HG03103 (cell line): ENCODE data around the gene PEX6.
"Not testable (repeated sequence)": the region's sequence is repeated elsewhere in the genome, so short reads cannot be mapped to it uniquely, and the experiment has no call there.

Experiments
- ATAC-seq: cut with Tn5 transposase; IDR thresholded peaks from one replicate; pipeline ENCODE4 v1.9.1; 2021; ENCODE audit warnings: low read depth; ENCODE audit not compliant: unreplicated experiment

PEX6 gene

DNA sequence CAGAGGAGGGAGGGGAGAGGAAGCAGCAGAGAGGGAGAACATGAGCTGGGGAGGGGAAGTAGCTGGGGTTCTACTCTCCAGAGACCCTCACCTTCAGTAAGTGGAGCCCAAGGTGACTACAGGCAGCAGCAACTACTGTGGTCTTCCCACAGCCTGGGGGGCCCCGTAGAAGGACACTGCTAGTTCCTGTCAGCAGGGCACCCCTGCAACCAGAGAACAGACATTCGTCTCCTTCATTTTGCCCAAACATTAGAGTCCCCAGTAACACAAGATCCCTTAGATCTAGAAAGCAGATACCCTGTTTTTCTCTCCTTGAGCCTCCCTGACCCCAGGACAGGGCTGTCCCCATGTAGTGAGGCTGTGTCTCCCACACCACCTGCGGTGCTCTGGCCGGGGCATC is 10.2 kb downstream of the PEX6 start:
- ATAC-seq, result no peak

- no peak for ATAC-seq
Measured at GRCh38 chr6:42968126-42968701, 10.8 kb downstream of the PEX6 start.

DNA sequence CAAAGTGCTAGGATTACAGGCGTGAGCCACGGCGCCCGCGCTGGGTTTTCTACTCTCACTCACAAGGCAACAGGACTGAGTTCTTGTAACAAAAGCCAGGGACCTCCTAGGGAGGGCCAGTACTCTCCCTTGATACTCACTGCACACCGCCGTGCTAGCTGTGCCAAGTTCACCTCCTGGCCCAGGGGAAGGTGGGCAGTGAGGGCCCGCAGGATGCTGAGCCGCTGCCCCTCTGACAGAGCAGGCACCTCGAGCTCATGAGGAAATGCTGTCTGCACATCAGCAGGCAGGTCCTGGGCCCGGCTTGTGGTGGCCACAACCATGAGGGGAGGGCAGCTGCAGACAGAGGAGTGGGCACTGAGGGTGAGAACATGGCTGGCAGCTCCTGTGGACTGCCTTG is 11.8 kb downstream of the PEX6 start:
- no peak for ATAC-seq

GRCh38 chr6:42966571-42966970 is 12.4 kb downstream of the PEX6 start:
- ATAC-seq, result no peak

DNA sequence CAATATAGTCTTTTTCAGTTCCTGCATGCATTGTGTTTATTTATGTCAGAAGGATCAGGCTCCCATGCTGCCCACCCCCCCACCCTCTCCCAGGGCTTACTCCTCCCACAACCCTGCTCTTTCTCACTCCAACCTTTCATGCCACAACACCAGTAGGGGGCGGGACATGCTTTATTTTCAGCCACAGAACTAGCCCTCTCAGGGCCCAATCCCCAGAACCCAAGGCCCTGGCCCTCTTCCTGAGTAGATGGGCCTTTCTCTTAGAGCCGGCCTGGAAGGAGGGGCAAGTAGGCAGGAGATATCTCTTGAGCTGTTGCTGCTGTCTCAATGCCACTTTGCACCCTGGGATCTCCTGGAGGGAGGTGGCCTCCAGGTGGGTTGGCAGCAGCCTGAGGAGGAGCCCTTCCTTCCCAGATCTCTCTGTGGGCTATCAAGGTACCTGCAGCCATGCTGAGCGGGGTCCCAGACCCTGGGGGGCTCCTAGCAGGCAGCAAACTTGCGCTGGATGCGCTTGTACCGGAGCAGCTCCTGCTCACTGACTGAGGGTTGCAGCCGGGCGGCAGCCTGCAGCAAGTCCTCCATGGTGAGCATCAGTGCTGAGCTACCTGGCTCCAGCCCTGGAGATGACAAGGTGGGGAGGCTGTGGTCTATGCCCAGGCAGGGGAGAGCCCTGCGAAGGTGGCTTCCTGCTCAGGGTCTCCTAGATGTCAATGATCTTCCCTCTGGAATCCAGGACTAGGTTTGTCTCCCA is 15.0 kb downstream of the PEX6 start:
- no peak for ATAC-seq

DNA sequence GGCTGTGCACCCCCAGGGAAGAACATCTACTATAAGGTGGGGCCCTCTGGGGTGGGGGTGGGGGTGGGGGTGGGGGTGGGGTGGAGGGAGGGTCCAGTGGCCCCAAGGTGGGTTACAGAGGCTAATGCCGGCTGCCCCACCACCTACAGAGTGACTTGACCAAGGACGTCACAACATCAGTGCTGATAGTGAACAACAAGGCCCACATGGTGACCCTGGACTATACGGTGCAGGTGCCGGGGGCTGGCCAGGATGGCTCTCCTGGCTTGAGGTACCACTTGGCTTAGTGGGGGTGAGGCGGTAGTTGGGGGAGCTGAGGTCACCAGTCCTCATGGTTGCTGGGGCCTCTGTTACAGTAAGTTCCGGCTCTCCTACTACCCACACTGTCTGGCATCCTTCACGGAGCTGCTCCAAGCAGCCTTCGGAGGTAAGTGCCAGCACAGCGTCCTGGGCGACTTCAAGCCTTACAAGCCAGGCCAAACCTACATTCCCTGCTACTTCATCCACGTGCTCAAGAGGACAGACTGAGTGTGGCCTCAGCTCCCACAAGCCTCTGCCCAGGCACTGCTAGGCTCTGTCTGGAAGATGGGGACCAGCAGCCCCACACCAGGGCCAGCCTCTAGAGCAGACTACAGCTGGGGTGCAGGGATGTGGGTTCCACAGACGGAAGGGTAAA is 15.7 kb downstream of the PEX6 start:
- ATAC-seq, result no peak

DNA sequence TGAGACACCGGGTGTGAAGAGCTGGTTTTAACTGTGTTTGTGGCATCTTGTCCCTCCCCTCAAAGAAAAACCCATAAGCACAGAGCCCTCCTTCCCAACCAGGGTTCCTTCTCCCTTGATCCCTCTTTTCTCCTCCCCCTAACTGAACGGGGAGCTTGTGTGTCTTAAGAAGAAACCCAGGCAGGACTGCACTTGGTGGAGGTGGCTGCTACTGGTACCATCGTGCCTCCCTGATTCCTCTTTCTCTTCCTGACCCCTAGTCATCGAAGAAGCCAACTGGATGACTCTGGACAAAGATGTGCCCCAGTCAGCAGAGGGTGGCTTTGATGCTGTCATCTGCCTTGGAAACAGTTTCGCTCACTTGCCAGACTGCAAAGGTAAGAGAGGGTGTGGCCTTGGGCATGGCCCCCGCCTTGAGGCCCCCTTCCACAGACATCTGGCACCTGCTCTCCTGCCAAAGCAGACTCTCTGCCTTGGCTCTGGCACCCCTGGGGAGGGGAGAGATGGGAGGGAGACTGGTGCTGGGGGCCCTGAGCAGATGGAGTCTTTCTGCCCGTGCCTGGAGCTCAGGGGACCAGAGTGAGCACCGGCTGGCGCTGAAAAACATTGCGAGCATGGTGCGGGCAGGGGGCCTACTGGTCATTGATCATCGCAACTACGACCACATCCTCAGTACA is 16.3 kb downstream of the PEX6 start:
- no peak for ATAC-seq

DNA sequence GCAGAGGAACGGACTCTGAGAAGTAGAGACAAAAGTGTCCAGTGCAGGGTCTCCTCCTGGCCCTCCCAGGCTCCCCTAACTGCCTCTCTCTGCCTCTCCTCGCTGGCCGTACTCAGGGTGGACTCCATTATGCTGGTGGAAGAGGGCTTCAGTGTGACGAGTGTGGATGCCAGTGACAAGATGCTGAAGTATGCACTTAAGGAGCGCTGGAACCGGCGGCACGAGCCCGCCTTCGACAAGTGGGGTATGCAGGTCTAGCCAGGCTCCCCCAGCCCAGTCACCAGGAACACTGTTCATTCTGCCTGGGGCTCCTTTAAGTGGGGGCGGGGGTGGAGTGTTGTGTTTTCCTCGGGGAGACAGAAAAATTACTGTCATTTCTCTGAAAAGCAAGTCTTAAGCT is 16.9 kb downstream of the PEX6 start:
- ATAC-seq, result no peak

- no peak for ATAC-seq
Measured at GRCh38 chr6:42961020-42961470, 17.9 kb downstream of the PEX6 start.

- ATAC-seq, result no peak
Measured at GRCh38 chr6:42960243-42961019, 18.6 kb downstream of the PEX6 start, which contains the start of gene GNMT. Gene GNMT (plus strand): TSS chr6:42960754. CDS start chr6:42960768, 14 bp downstream.

GRCh38 chr6:42959917-42960242 is 19.1 kb downstream of the PEX6 start:
- ATAC-seq, result no peak

GRCh38 chr6:42958125-42958524 is 20.9 kb downstream of the PEX6 start:
- no peak for ATAC-seq

DNA sequence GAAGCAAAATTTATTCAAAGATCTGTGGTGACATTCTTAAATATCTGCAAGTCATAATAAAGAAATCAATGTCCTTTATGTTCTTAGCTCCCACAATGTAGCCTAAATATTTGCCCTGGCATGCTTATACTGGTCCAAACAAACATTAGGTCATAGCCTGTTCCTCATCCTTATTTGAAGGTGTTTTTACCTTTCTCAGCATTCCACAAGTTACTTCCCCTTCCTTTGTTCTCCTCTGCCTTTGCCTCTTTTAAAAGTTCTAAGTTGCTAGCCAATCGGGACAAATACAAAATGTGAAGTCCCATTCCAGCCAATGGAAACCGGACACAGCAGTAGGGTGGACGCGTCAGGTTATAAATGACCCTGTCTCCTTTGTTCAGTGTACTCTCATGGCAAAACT is 24.6 kb downstream of the PEX6 start:
- not testable (repeated sequence) for ATAC-seq

DNA sequence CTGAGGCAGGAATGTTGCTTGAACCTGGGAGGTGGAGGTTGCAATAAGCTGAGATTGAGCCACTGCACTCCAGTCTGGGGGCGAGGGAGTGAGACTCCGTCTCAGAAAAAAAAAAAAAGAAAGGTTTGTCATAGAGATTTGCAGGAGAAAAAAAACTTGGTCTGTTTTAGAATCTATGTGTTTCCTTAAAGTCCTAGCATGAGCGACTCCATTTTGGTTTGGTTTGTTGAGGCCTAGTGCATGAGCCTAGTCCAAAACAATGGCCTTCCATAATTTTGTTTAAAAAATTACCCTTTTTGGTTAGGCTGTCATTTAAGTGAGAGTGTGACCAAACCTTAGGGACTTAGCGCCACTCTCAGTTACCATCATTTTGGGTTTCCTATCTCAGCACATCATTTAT is 26.6 kb downstream of the PEX6 start:
- ATAC-seq, result no peak

DNA sequence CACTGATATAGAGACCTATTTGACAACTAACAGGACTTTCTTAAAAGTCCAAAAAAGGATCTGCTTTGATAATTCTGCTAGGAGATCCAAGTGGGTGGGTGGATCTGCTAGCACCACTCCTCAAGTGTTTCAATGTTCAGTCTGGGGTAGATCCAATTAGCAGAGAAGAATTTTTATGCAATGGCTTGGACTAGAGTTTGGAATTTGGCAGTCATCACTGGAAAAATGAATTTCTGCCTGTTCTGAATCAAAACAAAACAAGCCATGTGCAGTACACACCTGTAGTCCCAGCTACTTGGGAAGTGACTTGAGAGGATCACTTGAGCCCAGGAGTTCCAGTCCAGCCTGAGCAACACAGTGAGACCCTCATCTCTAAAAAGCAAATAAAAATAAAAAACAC is 31.0 kb downstream of the PEX6 start:
- ATAC-seq, result no peak

GRCh38 chr6:42942444-42942843 is 36.5 kb downstream of the PEX6 start:
- ATAC-seq, result no peak

GRCh38 chr6:42941356-42941755 is 37.6 kb downstream of the PEX6 start:
- not testable (repeated sequence) for ATAC-seq

DNA sequence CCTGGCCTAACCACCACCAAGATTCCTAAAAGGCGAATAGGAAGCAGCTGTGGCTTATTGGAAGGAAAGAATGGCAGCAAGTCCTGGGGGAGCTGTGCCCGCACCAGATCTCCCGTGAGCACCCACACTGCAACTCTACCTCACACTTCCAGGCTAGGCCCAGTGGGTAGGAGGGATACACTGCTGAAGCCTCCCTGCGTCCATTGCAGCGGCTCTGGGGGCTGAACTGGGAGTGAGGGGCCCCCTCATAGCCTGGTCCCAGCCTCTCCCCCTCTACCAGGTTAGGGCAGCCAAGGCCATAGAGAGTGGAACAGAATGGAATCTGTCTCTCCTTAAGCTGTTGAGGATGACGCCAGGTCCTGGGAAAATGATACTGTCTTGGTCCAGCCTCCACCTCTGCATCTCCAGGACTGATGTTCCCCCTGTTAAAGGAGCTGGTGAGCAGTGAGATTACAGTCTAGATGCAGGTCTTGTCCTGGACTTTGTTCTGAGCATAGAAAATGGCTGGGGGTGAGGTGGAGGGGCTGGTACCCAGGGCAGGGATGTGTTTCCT is 38.4 kb downstream of the PEX6 start:
- ATAC-seq, result no peak

DNA sequence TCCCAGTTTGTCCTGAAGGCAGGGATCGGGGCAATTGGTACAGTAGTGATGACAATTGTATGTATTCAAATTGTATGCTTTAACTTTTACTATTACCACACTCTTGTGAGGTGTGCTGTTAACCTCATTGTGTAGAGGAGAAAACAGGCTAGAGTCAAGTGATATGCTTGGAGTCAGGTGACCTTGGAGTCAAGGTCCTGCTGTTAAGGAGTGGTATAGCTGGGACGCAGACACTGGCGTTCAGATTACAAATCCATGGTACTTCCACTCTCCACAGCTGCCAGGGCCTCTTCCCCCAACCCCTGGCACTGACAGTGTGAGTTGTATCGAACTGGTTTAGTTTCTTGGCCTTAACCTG is 39.2 kb downstream of the PEX6 start:
- no peak for ATAC-seq
